Amniotic stem cell (primary cell): ENCODE measurements around the gene NALCN.

Source experiments
- DNase-seq: peaks from one replicate; lab custom pipeline; 2025; lab: John Stamatoyannopoulos, UW

The NALCN gene

DNA sequence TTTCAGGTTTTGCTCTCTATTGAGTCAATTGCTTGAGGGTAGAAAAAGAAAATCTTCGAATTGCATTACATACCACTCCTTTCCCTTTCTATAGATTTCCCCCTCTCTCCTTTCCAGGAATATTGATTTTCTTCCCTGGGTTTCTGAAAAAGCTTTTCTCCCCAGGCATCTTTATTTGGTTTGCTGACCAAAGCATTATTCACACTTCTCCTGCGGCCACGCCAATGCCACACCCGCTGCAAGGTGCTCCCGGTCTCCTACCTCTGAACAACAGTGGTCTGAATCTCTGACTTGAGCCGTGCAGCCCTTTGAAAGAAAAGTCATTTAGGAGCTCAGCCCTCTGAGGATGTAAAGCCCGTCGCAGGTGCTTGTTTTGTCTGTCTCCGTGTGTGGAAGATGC, 390.8 kb downstream of the NALCN start:
- no peak for DNase-seq

DNA sequence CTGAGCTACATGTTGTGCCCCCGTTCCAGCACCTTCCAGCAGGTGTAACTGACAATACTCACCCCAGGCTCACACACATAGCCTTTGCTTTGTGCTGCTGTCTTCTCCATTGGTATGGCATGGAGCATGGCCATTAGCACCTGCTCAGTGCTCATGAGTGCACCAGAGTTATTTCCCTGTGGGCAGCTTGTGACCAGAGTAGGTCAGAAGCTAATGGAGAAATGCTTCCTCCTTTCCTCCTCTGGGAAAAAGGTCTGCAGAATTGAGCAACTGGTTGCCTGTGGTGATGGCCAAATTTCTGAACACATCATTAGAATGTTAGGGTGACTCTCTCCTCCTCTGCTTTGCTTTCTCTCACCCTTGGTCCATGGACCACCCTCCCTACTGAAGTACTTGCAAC, 397.2 kb downstream of the NALCN start:
- no peak for DNase-seq

DNA sequence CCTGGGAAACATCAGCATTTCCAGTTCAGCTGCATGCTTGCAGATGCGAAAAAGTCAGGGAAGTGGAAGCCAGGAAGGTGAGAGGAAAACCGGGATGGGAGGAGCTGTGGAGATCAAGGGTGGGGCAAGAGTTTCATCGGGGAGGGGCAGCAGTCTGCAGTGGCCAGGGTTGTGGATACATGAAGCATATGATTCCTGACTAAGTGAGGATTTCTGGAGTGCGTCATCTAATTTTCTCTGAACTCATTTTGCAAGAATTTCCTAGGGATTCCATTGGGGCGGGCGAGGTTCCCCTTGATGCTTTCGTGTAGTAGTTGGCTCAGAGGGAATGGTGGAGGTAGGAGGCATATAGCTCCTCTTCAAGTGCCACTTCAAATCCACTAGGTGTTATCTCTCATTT, 397.6 kb downstream of the NALCN start:
- peak; percentile 42 for DNase-seq

DNA sequence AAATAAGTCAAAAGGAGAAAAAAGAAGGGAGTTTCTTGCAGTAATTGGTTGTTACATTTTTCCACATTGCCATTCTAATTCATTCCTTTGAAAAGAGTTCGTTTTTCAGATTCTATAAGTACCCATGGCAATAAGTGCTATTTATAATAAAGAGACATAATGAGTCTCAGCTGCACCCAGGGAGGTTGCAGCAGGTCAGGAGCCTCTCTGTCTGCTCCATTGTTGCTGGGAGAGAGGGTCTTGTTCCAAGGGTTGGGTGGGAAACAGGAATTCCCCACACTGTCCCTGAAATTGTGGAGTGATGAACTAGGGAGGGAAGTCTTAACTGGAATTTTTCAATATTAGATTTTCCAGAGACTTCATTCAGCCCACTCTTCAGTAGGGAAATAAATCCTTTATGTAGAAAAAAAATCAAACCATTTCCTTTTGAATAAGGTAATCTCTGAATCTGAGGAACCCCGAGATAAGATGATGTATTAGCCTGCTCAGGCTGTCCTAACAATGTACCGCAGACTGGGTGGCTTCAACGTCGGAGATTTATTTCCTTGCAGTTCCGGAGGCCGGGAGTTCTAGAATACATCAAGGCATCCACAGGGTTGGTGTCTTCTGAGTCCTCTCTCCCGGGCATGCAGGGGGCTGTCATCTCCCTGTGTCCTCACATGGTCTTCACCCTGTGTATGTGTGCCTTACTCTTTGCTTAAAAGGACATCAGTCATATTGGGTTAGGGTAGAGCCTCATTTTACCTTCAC, 399.0 kb downstream of the NALCN start:
- no peak for DNase-seq

DNA sequence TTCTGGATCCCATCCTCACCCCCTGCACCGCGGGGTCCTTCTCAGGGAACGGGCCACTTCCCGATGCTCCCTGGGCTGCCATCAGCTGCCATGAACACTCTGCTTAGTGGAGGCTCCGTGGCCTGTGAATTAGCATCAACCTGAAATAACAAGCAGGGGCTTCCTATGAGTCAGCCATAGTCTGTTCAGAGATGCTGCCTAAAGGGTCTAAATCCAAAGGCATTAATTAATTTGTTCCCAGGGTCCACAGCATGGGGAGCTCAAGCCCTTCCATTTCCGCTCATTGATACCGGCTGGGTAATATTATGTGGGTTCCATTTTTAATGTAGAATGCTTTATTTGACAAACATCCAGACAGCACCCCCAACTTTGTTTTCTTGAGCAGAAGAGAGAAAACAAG, 399.8 kb downstream of the NALCN start:
- no peak for DNase-seq

DNA sequence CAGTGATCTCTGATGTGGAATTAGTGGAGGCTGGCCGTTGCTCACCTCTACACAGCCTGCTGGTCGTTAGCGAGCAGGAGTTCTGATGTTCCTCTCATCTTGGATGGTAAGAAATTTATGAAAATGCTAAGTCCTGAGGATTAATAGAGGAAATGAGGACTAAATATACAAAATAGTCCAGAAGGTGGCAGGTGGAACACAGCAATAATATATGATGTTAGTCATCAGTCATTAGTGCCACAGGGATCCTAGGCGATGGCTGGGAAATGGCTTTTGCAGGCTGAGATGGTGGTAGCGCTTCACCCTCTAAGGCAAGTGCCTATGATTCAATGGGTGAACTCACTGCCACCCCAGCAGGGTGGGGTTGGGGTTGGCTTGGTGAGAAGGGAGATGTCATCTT, 403.1 kb downstream of the NALCN start:
- no peak for DNase-seq

DNA sequence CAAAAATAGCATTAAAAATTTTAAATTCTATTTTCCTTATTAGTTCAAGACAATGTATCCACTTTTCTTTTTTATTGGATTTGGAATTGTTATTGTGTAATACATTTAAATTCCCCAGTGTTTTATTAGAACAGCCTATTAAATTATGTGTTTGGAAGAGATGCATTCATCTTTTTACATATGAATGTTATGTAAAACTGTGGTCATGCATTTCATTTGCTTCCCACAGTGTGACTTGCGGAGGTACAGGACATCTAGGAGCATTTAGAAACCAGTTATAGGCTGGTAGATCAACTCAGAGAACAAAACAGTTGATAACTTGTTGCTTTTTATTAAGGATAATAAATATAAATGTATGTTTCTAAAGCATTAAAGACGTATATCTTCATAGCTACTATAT, 406.2 kb downstream of the NALCN start:
- no peak for DNase-seq

DNA sequence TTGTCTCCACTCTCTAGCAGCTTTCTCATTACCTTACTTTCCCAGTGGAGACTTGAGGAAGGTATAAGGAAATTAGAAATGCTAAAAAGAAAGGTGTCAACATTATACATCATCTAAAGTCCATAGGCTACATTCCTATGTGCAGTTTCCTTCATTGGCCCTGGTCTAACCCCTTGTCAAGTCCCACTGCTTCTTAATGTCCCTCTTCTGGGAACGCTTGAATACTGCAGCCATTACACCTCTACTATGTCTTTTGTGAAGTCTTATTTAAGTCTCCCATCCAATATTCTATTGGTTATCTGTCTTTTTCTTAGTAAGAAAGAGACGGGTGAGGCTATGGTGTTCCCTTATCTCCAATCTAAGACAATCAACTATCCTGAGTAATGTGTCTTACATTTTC, 409.1 kb downstream of the NALCN start:
- no peak for DNase-seq
